Endometrium (tissue), 2 donors: Measurements from ENCODE around the gene FGD4.
"Not testable (repeated sequence)": the region's sequence is repeated elsewhere in the genome, so short reads cannot be mapped to it uniquely, and the experiment has no call there.

Experiments used
- FAIRE-seq: peaks from 2 replicates; lab custom pipeline; 2012; peaks lifted over from hg19 to GRCh38; lab: Jason Lieb, UNC
- donor health status: control.
- donor health status: control.

The FGD4 gene

GRCh38 chr12:32496946-32497345 is 97.6 kb downstream of the FGD4 start:
- no peak for FAIRE-seq

- no peak for FAIRE-seq
These were observed 98.5 kb downstream of the FGD4 start for GRCh38 chr12:32497864-32498263.

- FAIRE-seq, result no peak
These were observed 99.7 kb downstream of the FGD4 start for GRCh38 chr12:32499048-32499447.

GRCh38 chr12:32501835-32502333 is 102.5 kb downstream of the FGD4 start:
- FAIRE-seq, result no peak

- no peak for FAIRE-seq
These were observed 103.5 kb downstream of the FGD4 start for GRCh38 chr12:32502693-32503502.

GRCh38 chr12:32503730-32504129 is 104.4 kb downstream of the FGD4 start:
- FAIRE-seq, result no peak

- FAIRE-seq, result no peak
These were observed 105.2 kb downstream of the FGD4 start for GRCh38 chr12:32504591-32504990.

GRCh38 chr12:32505067-32505945 is 105.9 kb downstream of the FGD4 start:
- no peak for FAIRE-seq

- not testable (repeated sequence) for FAIRE-seq
These were observed 108.0 kb downstream of the FGD4 start for GRCh38 chr12:32507096-32507941.

- no peak for FAIRE-seq
These were observed 108.6 kb downstream of the FGD4 start for GRCh38 chr12:32507942-32508320.

- FAIRE-seq, result no peak
These were observed 109.3 kb downstream of the FGD4 start for GRCh38 chr12:32508626-32509025.

GRCh38 chr12:32509328-32510091 is 110.2 kb downstream of the FGD4 start:
- FAIRE-seq, result no peak

GRCh38 chr12:32511976-32512375 is 112.6 kb downstream of the FGD4 start:
- not testable (repeated sequence) for FAIRE-seq

- no peak for FAIRE-seq
These were observed 113.0 kb downstream of the FGD4 start for GRCh38 chr12:32512379-32512778.

GRCh38 chr12:32512910-32513309 is 113.6 kb downstream of the FGD4 start:
- FAIRE-seq, result no peak

- no peak for FAIRE-seq
These were observed 115.9 kb downstream of the FGD4 start for GRCh38 chr12:32515137-32515873.

GRCh38 chr12:32516230-32516629 is 116.9 kb downstream of the FGD4 start:
- no peak for FAIRE-seq

- no peak for FAIRE-seq
These were observed 118.6 kb downstream of the FGD4 start for GRCh38 chr12:32517966-32518365.

- no peak for FAIRE-seq
These were observed 119.7 kb downstream of the FGD4 start for GRCh38 chr12:32519047-32519446.
